ENCODE results near the gene ATP8A2. TPM values are rescaled to one million over a fixed set of nuclear protein-coding genes. Genes with fewer than 3 reads are reported as not detected.

The ATP8A2 gene
- total and polyA plus RNA-seq, 7 donors: under 0.01 to 2.2 (median 1.2) TPM; not detected in 1

- TF ChIP-seq POLR2A (IDR thresholded peaks at IDR 0.05) (no peak), CTCF (IDR thresholded peaks at IDR 0.05) (no peak), POLR2AphosphoS5 (IDR thresholded peaks at IDR 0.05) (no peak), EP300 (IDR thresholded peaks at IDR 0.05) (no peak)
- DNase-seq: no peak
- no peaks in the 10 kb centered on the region for H3K9me3 ChIP-seq
- 84 to 86% methylated on average over 11 of the region's 11 CpGs for WGBS, 2 donors
- no peak overlapping the region for H3K27ac ChIP-seq
- H3K36me3 ChIP-seq: no peaks in the 10 kb centered on the region
- H3K4me3 ChIP-seq: no peak overlapping the region
- intact Hi-C loops (cut with DNase I): no loop called here
- H3K27me3 ChIP-seq: no peaks in the 10 kb centered on the region
- no peaks in the 10 kb centered on the region for H3K4me1 ChIP-seq
These were observed 531.1 kb downstream of the ATP8A2 start for GRCh38 chr13:25902891-25903341.

GRCh38 chr13:25904830-25905229 lies 533.1 kb downstream of the ATP8A2 start:
- Histone ChIP-seq H3K27ac (no peak overlapping the region), H3K27me3 (no peaks in the 10 kb centered on the region), H3K36me3 (no peaks in the 10 kb centered on the region), H3K9me3 (no peaks in the 10 kb centered on the region), H3K4me3 (no peak overlapping the region), H3K4me1 (no peaks in the 10 kb centered on the region)
- intact Hi-C loops (cut with DNase I): no loop called here
- DNase-seq: no peak
- 95 to 98% methylated on average over 10 of the region's 10 CpGs for WGBS, 2 donors
- no peak for TF ChIP-seq EP300 (IDR thresholded peaks at IDR 0.05)
- no peak for TF ChIP-seq CTCF (IDR thresholded peaks at IDR 0.05)
- TF ChIP-seq POLR2A (IDR thresholded peaks at IDR 0.05): no peak
- no peak for TF ChIP-seq POLR2AphosphoS5 (IDR thresholded peaks at IDR 0.05)

GRCh38 chr13:25905611-25906010 lies 533.8 kb downstream of the ATP8A2 start:
- Histone ChIP-seq H3K36me3 (no peaks in the 10 kb centered on the region), H3K27me3 (no peaks in the 10 kb centered on the region), H3K9me3 (no peaks in the 10 kb centered on the region), H3K4me1 (no peaks in the 10 kb centered on the region), H3K4me3 (no peak overlapping the region), H3K27ac (no peak overlapping the region)
- 36 to 56% methylated on average over 5 of the region's 5 CpGs for WGBS, 2 donors
- no peak for DNase-seq
- no peak for TF ChIP-seq POLR2A (IDR thresholded peaks at IDR 0.05)
- TF ChIP-seq EP300 (IDR thresholded peaks at IDR 0.05): no peak
- TF ChIP-seq CTCF (IDR thresholded peaks at IDR 0.05): no peak
- no peak for TF ChIP-seq POLR2AphosphoS5 (IDR thresholded peaks at IDR 0.05)
- intact Hi-C loops (cut with DNase I): no loop called here

- DNase-seq: no peak
- no peaks in the 10 kb centered on the region for H3K36me3 ChIP-seq
- no peaks in the 10 kb centered on the region for H3K9me3 ChIP-seq
- H3K4me3 ChIP-seq: no peak overlapping the region
- H3K4me1 ChIP-seq: no peaks in the 10 kb centered on the region
- WGBS, 2 donors: 48 to 81% methylated on average over 7 of the region's 7 CpGs
- H3K27ac ChIP-seq: no peak overlapping the region
- intact Hi-C loops (cut with DNase I): no loop called here
- TF ChIP-seq CTCF (IDR thresholded peaks at IDR 0.05): no peak
- no peak for TF ChIP-seq POLR2AphosphoS5 (IDR thresholded peaks at IDR 0.05)
- no peak for TF ChIP-seq POLR2A (IDR thresholded peaks at IDR 0.05)
- TF ChIP-seq EP300 (IDR thresholded peaks at IDR 0.05): no peak
- no peaks in the 10 kb centered on the region for H3K27me3 ChIP-seq
These were observed 534.5 kb downstream of the ATP8A2 start for GRCh38 chr13:25906191-25906661.

GRCh38 chr13:25908366-25908765 lies 536.6 kb downstream of the ATP8A2 start:
- no peak for DNase-seq
- Histone ChIP-seq H3K4me1 (no peaks in the 10 kb centered on the region), H3K4me3 (no peak overlapping the region), H3K9me3 (no peaks in the 10 kb centered on the region), H3K27ac (no peak overlapping the region), H3K27me3 (no peaks in the 10 kb centered on the region), H3K36me3 (no peaks in the 10 kb centered on the region)
- WGBS, 2 donors: 84 to 87% methylated on average over 4 of the region's 4 CpGs
- intact Hi-C loops (cut with DNase I): no loop called here
- TF ChIP-seq CTCF (IDR thresholded peaks at IDR 0.05): no peak
- TF ChIP-seq POLR2A (IDR thresholded peaks at IDR 0.05): no peak
- TF ChIP-seq POLR2AphosphoS5 (IDR thresholded peaks at IDR 0.05): no peak
- TF ChIP-seq EP300 (IDR thresholded peaks at IDR 0.05): no peak
